HUES64 (cell line): ENCODE measurements around the gene DPM3.

ENCODE experiments used
- H3K27ac ChIP-seq: 2 replicates; pipeline ENCODE4 v1.7.0; 2013; ENCODE audit warnings: low read depth, low read length, inconsistent platforms
- H3K27me3 ChIP-seq: 2 replicates; pipeline ENCODE4 v1.6.1; 2013; ENCODE audit warnings: mild to moderate bottlenecking, low read length; ENCODE audit not compliant: insufficient read depth
- H3K36me3 ChIP-seq: 2 replicates; pipeline ENCODE4 v1.6.1; 2013; ENCODE audit warnings: mild to moderate bottlenecking, low read length; ENCODE audit not compliant: insufficient read depth
- H3K4me1 ChIP-seq: 2 replicates; pipeline ENCODE4 v1.6.1; 2013; ENCODE audit warnings: mild to moderate bottlenecking, low read length, moderate library complexity; ENCODE audit not compliant: insufficient read depth
- H3K4me3 ChIP-seq: 2 replicates; pipeline ENCODE4 v1.5.1; 2013; ENCODE audit warnings: mild to moderate bottlenecking, low read length, moderate library complexity
- H3K9ac ChIP-seq: 2 replicates; pipeline ENCODE4 v1.6.1; 2013; ENCODE audit warnings: mild to moderate bottlenecking, low read depth, low read length
- H3K9me3 ChIP-seq: 2 replicates; pipeline ENCODE4 v1.6.1; 2013; ENCODE audit warnings: low read depth, low read length; ENCODE audit not compliant: insufficient read depth
- WGBS: fragments of 150-250, 120-280 bp; methylation state at CpG from one replicate; pipeline ENCODE4 v1.1.7; 2013; ENCODE audit warnings: missing lambda C conversion rate; 5-methylcytosine and 5-hydroxymethylcytosine counted together

The DPM3 gene

GRCh38 chr1:155182052-155182550 lies 41.8 kb upstream of the DPM3 start:
- H3K36me3 ChIP-seq: peaks cover 49% of the 10 kb centered on the region
- H3K4me3 ChIP-seq: no peak overlapping the region
- 98% methylated on average over 7 of the region's 7 CpGs for WGBS
- peaks cover 6% of the 10 kb centered on the region for H3K4me1 ChIP-seq
- H3K9me3 ChIP-seq: no peaks in the 10 kb centered on the region
- H3K9ac ChIP-seq: no peak overlapping the region
- H3K27me3 ChIP-seq: no peaks in the 10 kb centered on the region
- H3K27ac ChIP-seq: no peak overlapping the region

- WGBS: 95% methylated on average over 18 of the region's 18 CpGs
- Histone ChIP-seq H3K4me1 (peaks cover 2% of the 10 kb centered on the region), H3K9me3 (no peaks in the 10 kb centered on the region), H3K27me3 (no peaks in the 10 kb centered on the region), H3K9ac (no peak overlapping the region), H3K27ac (no peak overlapping the region), H3K36me3 (peaks cover 53% of the 10 kb centered on the region), H3K4me3 (no peak overlapping the region)
Observed at GRCh38 chr1:155181371-155182051, 41.2 kb upstream of the DPM3 start.

- Histone ChIP-seq H3K36me3 (peaks cover 53% of the 10 kb centered on the region), H3K27ac (no peak overlapping the region)
- 96% methylated on average over 31 of the region's 31 CpGs for WGBS
Observed at GRCh38 chr1:155179112-155180031, 39.0 kb upstream of the DPM3 start.

GRCh38 chr1:155178441-155179111 lies 38.2 kb upstream of the DPM3 start:
- Histone ChIP-seq H3K27me3 (no peaks in the 10 kb centered on the region), H3K4me3 (no peak overlapping the region), H3K27ac (no peak overlapping the region), H3K4me1 (no peaks in the 10 kb centered on the region), H3K9ac (no peak overlapping the region), H3K36me3 (peaks cover 48% of the 10 kb centered on the region), H3K9me3 (no peaks in the 10 kb centered on the region)
- WGBS: 94% methylated on average over 30 of the region's 30 CpGs

More at GRCh38 chr1:155179112-155180031, 39.0 kb upstream of the DPM3 start:
- H3K9ac ChIP-seq: no peak overlapping the region
- H3K4me1 ChIP-seq: no peaks in the 10 kb centered on the region
- H3K4me3 ChIP-seq: no peak overlapping the region
- no peaks in the 10 kb centered on the region for H3K9me3 ChIP-seq
- no peaks in the 10 kb centered on the region for H3K27me3 ChIP-seq

GRCh38 chr1:155177918-155178281 lies 37.6 kb upstream of the DPM3 start:
- Histone ChIP-seq H3K9ac (no peak overlapping the region), H3K4me3 (no peak overlapping the region), H3K36me3 (peaks cover 47% of the 10 kb centered on the region), H3K27me3 (no peaks in the 10 kb centered on the region), H3K4me1 (no peaks in the 10 kb centered on the region), H3K9me3 (no peaks in the 10 kb centered on the region), H3K27ac (no peak overlapping the region)
- 89% methylated on average over 9 of the region's 9 CpGs for WGBS

- H3K9me3 ChIP-seq: no peaks in the 10 kb centered on the region
- no peak overlapping the region for H3K27ac ChIP-seq
- no peak overlapping the region for H3K9ac ChIP-seq
- H3K36me3 ChIP-seq: peaks cover 46% of the 10 kb centered on the region
- H3K27me3 ChIP-seq: no peaks in the 10 kb centered on the region
- WGBS: 90% methylated on average over 11 of the region's 11 CpGs
- H3K4me1 ChIP-seq: peaks cover under 1% of the 10 kb centered on the region; the same call in 1 of the 2 replicates
- no peak overlapping the region for H3K4me3 ChIP-seq
Observed at GRCh38 chr1:155177192-155177917, 37.0 kb upstream of the DPM3 start.

GRCh38 chr1:155176544-155177071 lies 36.3 kb upstream of the DPM3 start:
- Histone ChIP-seq H3K36me3 (peaks cover 40% of the 10 kb centered on the region), H3K27ac (no peak overlapping the region), H3K9ac (no peak overlapping the region), H3K9me3 (no peaks in the 10 kb centered on the region), H3K4me1 (peaks cover 5% of the 10 kb centered on the region; the same call in 1 of the 2 replicates), H3K27me3 (no peaks in the 10 kb centered on the region), H3K4me3 (no peak overlapping the region)
- WGBS: 74% methylated on average over 8 of the region's 8 CpGs

- 90% methylated on average over 9 of the region's 9 CpGs for whole genome bisulfite sequencing
- Histone ChIP-seq H3K4me1 (peaks cover 5% of the 10 kb centered on the region; the same call in 1 of the 2 replicates), H3K27ac (no peak overlapping the region), H3K36me3 (peaks cover 33% of the 10 kb centered on the region), H3K9ac (no peak overlapping the region), H3K4me3 (no peak overlapping the region), H3K9me3 (no peaks in the 10 kb centered on the region), H3K27me3 (no peaks in the 10 kb centered on the region)
Observed at GRCh38 chr1:155175927-155176371, 35.6 kb upstream of the DPM3 start.

GRCh38 chr1:155175281-155175926 lies 35.1 kb upstream of the DPM3 start:
- no peak overlapping the region for H3K9ac ChIP-seq
- peaks cover 5% of the 10 kb centered on the region; the same call in 1 of the 2 replicates for H3K4me1 ChIP-seq

More at GRCh38 chr1:155175281-155175926, 35.1 kb upstream of the DPM3 start:
- Histone ChIP-seq H3K36me3 (peaks cover 34% of the 10 kb centered on the region), H3K27me3 (no peaks in the 10 kb centered on the region), H3K27ac (no peak overlapping the region), H3K4me3 (peak overlapping the region; percentile 81), H3K9me3 (no peaks in the 10 kb centered on the region)
- 93% methylated on average over 12 of the region's 12 CpGs for WGBS
